ENCODE results near the gene TLN1.

The TLN1 gene

GRCh38 chr9:35650341-35651158 lies 81.4 kb downstream of the TLN1 start, which contains the start of gene SIT1:
SIT1 (minus strand) TSS chr9:35650931; CDS start chr9:35650853, 78 bp downstream.
- TF ChIP-seq CTCF (conservative IDR thresholded peaks at IDR 0.05; ENCODE audit: low read depth, low read length): no peak
- no peak within 1 kb of the TSS for H3K4me3 ChIP-seq (ENCODE audit: low read depth, low read length)
- no peak for DNase-seq (ENCODE audit: low read depth)

- no peak overlapping the region for H3K4me3 ChIP-seq (ENCODE audit: low read depth, low read length)
- no peak for DNase-seq (ENCODE audit: low read depth)
- no peak for TF ChIP-seq CTCF (conservative IDR thresholded peaks at IDR 0.05; ENCODE audit: low read depth, low read length)
Measured at GRCh38 chr9:35649431-35650340, 82.3 kb downstream of the TLN1 start.
